NCI-H69 (cell line): ENCODE measurements around the gene SCP2D1.
"Not testable (repeated sequence)": the region's sequence is repeated elsewhere in the genome, so short reads cannot be mapped to it uniquely, and the experiment has no call there.

Experiments
- DNase-seq: peaks from one replicate; lab custom pipeline; 2025; lab: John Stamatoyannopoulos, UW

The SCP2D1 gene

GRCh38 chr20:18813483-18813882 lies at the start of gene SCP2D1:
Gene SCP2D1 (plus strand): TSS chr20:18813783. CDS start chr20:18813816, 33 bp downstream.
- DNase-seq: no peak

GRCh38 chr20:18767676-18768075 lies 45.9 kb upstream of the SCP2D1 start:
- DNase-seq: no peak

DNA sequence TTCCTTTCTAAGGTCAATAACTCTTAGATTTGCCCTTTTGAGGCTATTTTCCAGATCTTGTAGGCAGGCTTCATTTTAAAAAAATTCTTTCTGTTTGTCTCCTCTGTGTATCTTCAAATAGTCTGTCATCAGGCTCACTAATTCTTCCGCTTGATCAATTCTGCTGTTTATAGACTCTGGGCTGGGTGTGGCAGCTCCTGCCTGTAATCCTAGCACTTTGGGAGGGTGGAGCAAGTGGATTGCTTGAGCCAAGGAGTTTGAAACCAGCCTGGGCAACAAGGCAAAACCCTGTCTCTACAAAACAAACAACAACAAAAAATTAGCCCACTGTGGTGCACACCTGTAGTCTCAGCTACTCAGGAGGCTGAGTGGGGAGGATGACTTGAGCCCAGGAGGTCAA lies 40.0 kb upstream of the SCP2D1 start:
- DNase-seq: peak; percentile 35

GRCh38 chr20:18774207-18774606 lies 39.4 kb upstream of the SCP2D1 start:
- no peak for DNase-seq

DNA sequence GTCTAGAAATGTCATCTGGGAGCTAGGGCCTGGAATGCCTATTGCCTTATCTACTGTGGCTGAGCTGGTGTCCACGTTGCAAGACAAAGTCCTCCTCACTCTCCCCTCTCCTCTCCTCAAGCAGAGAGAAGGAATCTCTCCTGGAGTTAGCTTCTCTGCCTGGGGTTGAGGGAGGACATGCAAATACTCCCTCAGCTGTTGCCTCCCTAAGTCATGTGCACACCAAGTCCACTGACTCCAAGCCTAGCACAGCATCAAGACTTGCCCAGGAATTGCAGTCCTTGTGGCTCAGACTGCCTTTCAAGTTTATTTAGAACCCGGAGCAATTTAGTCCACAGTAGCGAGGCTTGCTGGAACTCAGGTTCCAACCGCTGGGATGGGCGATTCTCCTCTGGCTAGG lies 38.0 kb upstream of the SCP2D1 start:
- DNase-seq: no peak

- DNase-seq: no peak
Measured at GRCh38 chr20:18778690-18779392, 34.7 kb upstream of the SCP2D1 start.

GRCh38 chr20:18780385-18781130 lies 33.0 kb upstream of the SCP2D1 start:
- no peak for DNase-seq

GRCh38 chr20:18781509-18781908 lies 32.1 kb upstream of the SCP2D1 start:
- DNase-seq: no peak

- no peak for DNase-seq
Measured at GRCh38 chr20:18783385-18783959, 30.1 kb upstream of the SCP2D1 start.

DNA sequence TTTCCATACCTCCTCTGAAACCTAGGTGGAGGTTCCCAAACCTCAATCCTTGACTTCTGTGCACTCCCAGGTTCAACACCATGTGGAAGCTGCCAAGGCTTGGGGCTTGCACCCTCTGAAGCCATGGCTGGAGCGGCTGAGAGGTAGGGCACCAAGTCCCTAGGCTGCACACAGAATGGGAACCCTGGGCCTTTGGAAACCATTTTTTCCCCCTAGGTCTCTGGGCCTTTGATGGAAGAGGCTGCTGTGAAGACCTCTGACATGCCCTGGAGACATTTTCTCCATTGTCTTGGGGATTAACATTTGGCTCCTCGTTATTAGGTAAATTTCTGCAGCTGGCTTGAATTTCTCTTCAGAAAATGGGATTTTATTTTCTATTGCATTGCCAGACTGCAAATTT lies 26.5 kb upstream of the SCP2D1 start:
- not testable (repeated sequence) for DNase-seq

DNA sequence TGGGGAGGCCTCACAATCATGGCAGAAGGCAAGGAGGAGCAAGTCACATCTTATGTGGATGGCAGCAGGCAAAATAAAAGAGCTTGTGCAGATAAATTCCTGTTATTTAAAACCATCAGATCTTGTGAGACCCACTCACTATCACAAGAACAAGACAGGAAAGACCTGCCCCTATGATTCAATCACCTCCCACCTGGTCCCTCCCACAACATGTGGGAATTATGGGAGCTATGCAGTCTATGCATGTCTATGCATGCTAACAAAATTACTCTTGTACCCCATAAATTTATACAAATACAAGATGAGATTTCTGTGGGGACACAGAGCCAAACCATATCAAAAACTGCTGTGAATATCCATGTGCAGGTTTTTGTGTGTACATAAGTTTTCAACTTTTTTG lies 25.6 kb upstream of the SCP2D1 start:
- DNase-seq: no peak

- no peak for DNase-seq
Measured at GRCh38 chr20:18790787-18791186, 22.8 kb upstream of the SCP2D1 start.

DNA sequence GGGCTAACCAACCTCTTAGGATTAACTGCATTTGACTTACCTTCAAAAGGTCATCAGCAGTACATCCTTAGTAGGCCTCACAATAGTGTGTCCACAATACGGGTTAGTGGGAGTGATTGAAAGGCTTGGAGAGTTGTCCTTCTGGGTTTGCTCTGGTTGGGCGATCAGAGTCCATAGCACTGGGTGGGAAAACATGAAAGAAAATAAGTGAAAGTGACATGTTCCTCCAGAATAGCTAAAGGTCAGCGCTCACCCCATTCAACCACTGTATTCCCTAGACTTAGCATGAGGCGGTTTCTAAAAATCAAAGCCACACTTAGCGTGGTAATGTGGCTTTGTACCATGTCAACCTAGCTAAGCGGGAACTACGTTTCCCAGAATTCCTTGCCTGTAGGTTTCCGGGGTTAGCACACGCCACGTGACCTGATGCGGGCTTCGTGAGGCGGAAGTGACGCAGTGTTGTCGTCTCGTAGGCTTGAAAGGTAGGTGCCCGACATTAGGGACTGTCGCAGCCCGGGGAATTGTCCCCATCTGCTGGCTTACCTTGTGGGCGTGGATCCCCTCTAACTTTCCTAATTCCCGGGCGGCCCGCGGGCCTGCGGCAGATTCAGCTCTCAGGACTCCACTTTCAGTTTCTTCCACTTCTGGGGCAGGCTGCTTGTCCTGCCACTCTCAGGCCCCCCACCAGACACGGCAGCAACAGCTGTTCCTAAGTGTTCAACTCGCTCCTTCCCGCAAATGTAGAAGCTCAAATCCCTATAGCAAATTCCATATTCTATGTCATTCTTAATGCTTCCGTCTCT lies 19.8 kb upstream of the SCP2D1 start:
- DNase-seq: peak; percentile 95

DNA sequence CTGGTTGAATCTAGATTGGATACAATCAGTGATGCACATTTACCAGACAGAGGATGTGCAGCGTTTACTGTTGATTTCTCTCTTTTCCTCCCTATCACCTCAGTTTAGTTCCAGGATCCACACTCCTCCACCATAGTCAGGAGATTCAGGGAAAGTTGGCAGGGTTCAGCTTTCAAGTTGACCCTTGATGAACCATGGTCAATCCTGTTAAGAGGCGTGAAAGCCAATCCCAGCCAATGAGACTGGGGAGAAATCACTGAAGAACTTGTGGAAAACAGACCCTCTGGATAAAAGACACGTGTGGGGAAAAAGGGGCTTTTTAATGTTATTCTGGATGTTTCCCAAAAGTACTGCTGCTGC lies 19.2 kb upstream of the SCP2D1 start:
- DNase-seq: no peak

GRCh38 chr20:18795366-18795765 lies 18.2 kb upstream of the SCP2D1 start:
- no peak for DNase-seq

DNA sequence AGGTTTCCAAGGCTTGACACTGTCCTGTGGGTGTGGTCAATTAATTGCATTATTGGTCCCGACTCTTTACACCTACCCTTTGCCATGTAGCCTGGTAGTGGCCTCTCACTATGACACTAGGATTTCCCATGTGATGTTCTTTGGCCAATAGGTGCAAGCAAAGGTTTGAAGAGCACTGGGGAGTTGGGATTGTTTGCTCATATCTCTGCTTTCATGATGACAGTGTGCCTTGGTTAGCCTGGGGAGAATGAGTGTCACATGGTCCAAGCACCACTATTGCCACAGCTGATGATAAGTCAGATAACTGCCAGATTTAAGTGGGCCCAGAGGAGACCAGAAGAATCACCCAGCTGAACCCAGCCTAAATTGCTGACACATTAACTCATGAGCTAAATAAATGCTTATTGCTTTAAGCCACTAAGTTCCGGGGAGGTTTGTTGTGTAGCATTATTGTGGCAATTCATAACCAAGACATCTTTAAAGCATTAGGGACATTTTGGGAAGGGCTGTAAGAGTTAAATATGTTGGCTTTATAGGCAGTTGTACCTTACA lies 17.2 kb upstream of the SCP2D1 start:
- no peak for DNase-seq

DNA sequence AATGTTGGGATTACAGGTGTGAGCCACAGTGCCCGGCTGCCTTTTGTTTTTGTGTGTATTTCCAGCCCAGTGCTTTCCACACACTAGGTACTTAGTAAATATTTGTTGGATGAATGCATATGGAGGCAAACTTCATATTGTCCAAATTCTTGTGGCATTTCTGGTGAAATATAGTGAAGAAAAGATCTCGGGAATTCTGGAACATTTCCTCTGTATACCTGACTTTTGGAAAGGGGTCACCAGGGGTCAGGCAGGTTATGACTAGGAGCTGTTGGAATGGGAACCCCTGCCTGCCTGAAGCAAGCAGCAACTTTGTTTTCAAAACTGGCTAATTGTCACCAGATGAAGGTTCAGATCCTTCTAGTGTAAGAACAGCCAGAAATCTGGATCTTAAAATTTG lies 12.1 kb upstream of the SCP2D1 start:
- DNase-seq: no peak

- no peak for DNase-seq
Measured at GRCh38 chr20:18802012-18802634, 11.5 kb upstream of the SCP2D1 start.

- DNase-seq: peak; percentile 13
Measured at GRCh38 chr20:18805881-18806280, 7.7 kb upstream of the SCP2D1 start.

DNA sequence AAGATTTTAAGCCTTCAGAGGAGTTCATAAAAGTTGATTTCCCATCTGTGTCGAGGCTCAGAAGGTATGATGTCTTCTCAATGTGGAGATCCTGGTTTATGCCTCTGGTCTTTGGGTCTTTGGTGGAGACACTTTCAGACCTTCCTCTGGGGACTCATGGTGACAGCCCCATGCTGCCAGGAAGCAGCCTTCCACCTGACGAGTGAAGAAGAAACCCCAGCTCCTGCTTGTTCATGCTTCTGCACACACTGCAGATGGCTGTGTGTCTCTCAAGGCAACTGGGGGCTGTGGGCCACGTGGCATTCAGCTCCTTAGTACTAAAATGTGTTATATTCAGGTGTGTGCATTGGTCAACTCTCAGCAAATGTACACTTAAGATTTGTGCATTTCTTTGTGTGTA lies 4.9 kb upstream of the SCP2D1 start:
- DNase-seq: no peak

DNA sequence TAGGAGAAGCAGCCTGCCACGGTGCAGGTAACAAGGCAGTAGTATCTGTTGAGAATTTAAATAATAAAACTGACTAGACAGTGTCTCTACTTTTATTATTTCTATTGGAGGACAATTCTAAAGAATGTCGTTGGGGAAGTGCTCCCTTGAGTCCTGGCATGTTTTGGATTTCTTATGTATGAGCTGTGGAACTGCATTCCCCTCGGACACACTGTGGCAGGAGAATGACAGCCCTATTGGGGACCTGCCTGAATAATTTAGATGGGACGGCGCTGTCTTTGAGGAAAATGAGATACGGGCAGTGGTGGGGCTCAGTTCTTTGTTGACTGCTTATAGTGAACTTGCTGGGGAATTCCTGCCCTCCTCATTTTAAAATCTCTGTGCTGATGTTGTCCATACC lies 2.4 kb upstream of the SCP2D1 start:
- no peak for DNase-seq

- DNase-seq: no peak
Measured at GRCh38 chr20:18811904-18812303, 1.7 kb upstream of the SCP2D1 start.
